ENCODE results near the gene EMC10.

EMC10 gene

GRCh38 chr19:50461066-50461875 is 15.0 kb upstream of the EMC10 start:
- TF ChIP-seq CTCF (IDR thresholded peaks at IDR 0.05; ENCODE audit: insufficient read depth, low read depth, low read length, missing control alignments), result peak; percentile 86
- DNase-seq (ENCODE audit: low read depth), result peak; percentile 62
- H3K4me3 ChIP-seq (ENCODE audit: low read length), result no peak overlapping the region

- no peak for DNase-seq (ENCODE audit: low read depth)
- TF ChIP-seq CTCF (IDR thresholded peaks at IDR 0.05; ENCODE audit: insufficient read depth, low read depth, low read length, missing control alignments), result no peak
- no peak overlapping the region for H3K4me3 ChIP-seq (ENCODE audit: low read length)
These were observed 13.3 kb upstream of the EMC10 start for GRCh38 chr19:50462970-50463369.

- DNase-seq (ENCODE audit: low read depth), result no peak
- TF ChIP-seq CTCF (IDR thresholded peaks at IDR 0.05; ENCODE audit: insufficient read depth, low read depth, low read length, missing control alignments), result no peak
- no peak overlapping the region for H3K4me3 ChIP-seq (ENCODE audit: low read length)
These were observed 12.0 kb upstream of the EMC10 start for GRCh38 chr19:50464348-50464747.

- no peak for TF ChIP-seq CTCF (IDR thresholded peaks at IDR 0.05; ENCODE audit: insufficient read depth, low read depth, low read length, missing control alignments)
- no peak overlapping the region for H3K4me3 ChIP-seq (ENCODE audit: low read length)
- no peak for DNase-seq (ENCODE audit: low read depth)
These were observed 11.3 kb upstream of the EMC10 start for GRCh38 chr19:50465000-50465399.

- H3K4me3 ChIP-seq (ENCODE audit: low read length), result no peak overlapping the region
- peak; percentile 6 for DNase-seq (ENCODE audit: low read depth)
- no peak for TF ChIP-seq CTCF (IDR thresholded peaks at IDR 0.05; ENCODE audit: insufficient read depth, low read depth, low read length, missing control alignments)
These were observed 10.2 kb upstream of the EMC10 start for GRCh38 chr19:50465986-50466705.

- no peak for TF ChIP-seq CTCF (IDR thresholded peaks at IDR 0.05; ENCODE audit: insufficient read depth, low read depth, low read length, missing control alignments)
- no peak overlapping the region for H3K4me3 ChIP-seq (ENCODE audit: low read length)
- DNase-seq (ENCODE audit: low read depth), result no peak
These were observed 9.6 kb upstream of the EMC10 start for GRCh38 chr19:50466706-50467039.

All from epithelial cell of esophagus (primary cell).